ENCODE results near the gene ADAMTS12. TPM values are rescaled to one million over a fixed set of nuclear protein-coding genes. Genes with fewer than 3 reads are reported as not detected.

ADAMTS12 gene
- total RNA-seq, 1 donor = 6.9 TPM

DNA sequence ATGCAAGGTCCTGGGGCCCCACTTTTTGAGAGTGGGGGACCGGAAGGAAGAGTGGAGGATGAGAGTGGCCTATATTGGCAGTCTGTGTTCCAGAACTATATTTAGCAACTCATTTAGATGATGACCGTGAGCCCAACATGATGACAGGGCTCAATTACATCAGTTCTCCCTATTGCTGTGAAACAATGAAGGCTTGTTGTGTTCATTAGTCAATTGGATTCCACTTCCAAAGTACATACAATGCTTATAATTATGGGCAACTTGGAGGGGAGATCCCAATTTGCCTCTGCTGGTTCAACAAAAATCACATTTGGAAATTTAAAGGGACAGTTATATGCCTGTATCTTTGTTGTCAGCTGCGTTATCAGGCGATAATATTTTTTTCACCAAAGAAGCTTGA lies 360.0 kb downstream of the ADAMTS12 start:
- H3K27me3 ChIP-seq (ENCODE audit: insufficient read depth, low read length) = no peaks in the 10 kb centered on the region
- no peak overlapping the region for H3K27ac ChIP-seq (ENCODE audit: low read depth, low read length)
- no peaks in the 10 kb centered on the region for H3K4me1 ChIP-seq (ENCODE audit: insufficient read depth, low read length)
- no peaks in the 10 kb centered on the region for H3K79me2 ChIP-seq (ENCODE audit: insufficient read depth, low read length)
- peaks cover 3% of the 10 kb centered on the region for H3K36me3 ChIP-seq (ENCODE audit: insufficient read depth, low read length)
- H3K4me3 ChIP-seq (ENCODE audit: insufficient read depth, low read length) = no peak overlapping the region
- TF ChIP-seq, protein P1, sequence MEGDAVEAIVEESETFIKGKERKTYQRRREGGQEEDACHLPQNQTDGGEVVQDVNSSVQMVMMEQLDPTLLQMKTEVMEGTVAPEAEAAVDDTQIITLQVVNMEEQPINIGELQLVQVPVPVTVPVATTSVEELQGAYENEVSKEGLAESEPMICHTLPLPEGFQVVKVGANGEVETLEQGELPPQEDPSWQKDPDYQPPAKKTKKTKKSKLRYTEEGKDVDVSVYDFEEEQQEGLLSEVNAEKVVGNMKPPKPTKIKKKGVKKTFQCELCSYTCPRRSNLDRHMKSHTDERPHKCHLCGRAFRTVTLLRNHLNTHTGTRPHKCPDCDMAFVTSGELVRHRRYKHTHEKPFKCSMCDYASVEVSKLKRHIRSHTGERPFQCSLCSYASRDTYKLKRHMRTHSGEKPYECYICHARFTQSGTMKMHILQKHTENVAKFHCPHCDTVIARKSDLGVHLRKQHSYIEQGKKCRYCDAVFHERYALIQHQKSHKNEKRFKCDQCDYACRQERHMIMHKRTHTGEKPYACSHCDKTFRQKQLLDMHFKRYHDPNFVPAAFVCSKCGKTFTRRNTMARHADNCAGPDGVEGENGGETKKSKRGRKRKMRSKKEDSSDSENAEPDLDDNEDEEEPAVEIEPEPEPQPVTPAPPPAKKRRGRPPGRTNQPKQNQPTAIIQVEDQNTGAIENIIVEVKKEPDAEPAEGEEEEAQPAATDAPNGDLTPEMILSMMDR (IDR thresholded peaks at IDR 0.05; ENCODE audit: extremely low read depth, low read depth, low read length) = no peak
- DNase-seq (ENCODE audit: insufficient read length, low spot score, missing footprints) = no peak
- no peak overlapping the region for H2AFZ ChIP-seq (ENCODE audit: low read length)
- H4K20me1 ChIP-seq (ENCODE audit: insufficient read depth, low read length) = no peaks in the 10 kb centered on the region
- H3K9me3 ChIP-seq (ENCODE audit: low read depth, low read length) = no peaks in the 10 kb centered on the region
- H3K4me2 ChIP-seq (ENCODE audit: insufficient read depth, low read length) = no peak overlapping the region

DNA sequence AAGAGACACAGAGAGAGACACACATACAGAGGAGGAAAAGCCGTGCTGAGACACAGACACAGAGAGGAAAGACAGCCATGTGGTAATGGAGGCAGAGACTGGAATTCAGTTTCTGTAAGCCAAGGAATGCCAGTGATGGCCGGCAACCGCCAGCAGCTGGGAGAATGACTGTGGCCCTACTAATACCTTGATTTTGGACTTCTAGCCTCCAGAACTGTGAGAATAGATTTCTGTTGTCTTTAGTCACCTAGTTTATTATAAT lies 360.8 kb downstream of the ADAMTS12 start:
- TF ChIP-seq, protein P1 (IDR thresholded peaks at IDR 0.05; ENCODE audit: extremely low read depth, low read depth, low read length) = no peak
- Histone ChIP-seq H3K27me3 (ENCODE audit: insufficient read depth, low read length) (no peaks in the 10 kb centered on the region), H3K4me1 (ENCODE audit: insufficient read depth, low read length) (no peaks in the 10 kb centered on the region), H4K20me1 (ENCODE audit: insufficient read depth, low read length) (no peaks in the 10 kb centered on the region), H3K4me3 (ENCODE audit: insufficient read depth, low read length) (no peak overlapping the region), H3K4me2 (ENCODE audit: insufficient read depth, low read length) (no peak overlapping the region), H3K36me3 (ENCODE audit: insufficient read depth, low read length) (peaks cover 3% of the 10 kb centered on the region), H2AFZ (ENCODE audit: low read length) (no peak overlapping the region), H3K79me2 (ENCODE audit: insufficient read depth, low read length) (no peaks in the 10 kb centered on the region), H3K27ac (ENCODE audit: low read depth, low read length) (no peak overlapping the region), H3K9me3 (ENCODE audit: low read depth, low read length) (no peaks in the 10 kb centered on the region)
- no peak for DNase-seq (ENCODE audit: insufficient read length, low spot score, missing footprints)

DNA sequence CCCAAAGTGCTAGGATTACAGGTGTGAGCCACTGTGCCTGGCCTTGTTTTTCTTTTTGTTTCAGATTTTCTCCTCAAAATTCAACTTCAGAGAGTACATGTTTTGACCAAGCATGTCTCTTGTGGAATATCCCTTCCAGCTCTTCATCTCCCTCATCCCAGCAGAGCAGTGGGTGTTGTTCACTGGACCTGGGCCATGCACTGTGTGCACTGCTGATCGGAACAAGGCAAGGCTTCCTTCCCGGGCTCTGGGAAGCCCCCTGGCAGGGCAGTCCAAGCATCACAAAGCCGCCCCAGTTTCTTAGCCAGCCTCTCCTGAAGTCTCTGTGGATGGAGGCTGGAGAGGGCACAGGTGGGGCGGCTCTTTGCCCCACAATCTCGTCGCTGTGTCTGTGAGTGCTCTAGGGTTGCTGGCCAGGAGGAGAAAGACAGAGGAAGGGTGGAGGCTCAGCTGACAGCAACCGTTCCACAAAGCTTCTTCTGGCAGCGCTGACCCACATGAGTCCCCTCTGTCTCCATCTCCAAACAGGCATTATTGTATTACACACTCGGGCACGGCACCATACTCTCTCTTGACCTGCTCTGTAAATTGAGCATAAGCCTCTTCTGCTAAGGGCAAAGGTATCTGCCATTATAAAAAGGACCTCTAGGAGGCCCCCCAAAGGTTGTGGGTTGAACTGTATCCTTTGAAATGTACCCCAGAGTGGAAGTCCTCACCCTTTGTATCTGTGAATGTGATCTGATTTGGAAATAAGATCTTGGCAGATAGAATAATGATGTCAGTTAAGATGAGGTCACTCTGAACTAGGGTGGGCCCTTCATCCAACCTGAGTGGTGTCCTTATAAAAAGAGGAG lies 361.4 kb downstream of the ADAMTS12 start:
- no peak for DNase-seq (ENCODE audit: insufficient read length, low spot score, missing footprints)

DNA sequence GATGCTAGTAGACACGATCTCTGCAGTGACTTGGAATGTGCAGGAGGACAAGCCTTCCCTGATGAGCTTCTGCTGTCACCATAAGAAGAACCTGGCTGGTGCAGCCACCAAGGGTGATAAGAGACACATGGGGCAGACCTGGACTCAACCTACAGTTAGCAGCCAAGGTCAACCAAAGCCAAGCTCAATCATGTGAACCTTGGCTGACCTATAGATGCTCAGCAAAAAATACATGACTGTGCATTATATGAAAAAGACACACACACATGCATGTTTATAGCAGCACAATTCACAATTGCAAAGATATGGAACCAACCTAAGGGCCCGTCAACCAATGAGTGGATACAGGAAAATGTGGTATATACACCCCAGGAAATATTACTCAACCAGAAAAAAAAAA lies 364.1 kb downstream of the ADAMTS12 start:
- H3K79me2 ChIP-seq (ENCODE audit: insufficient read depth, low read length) = no peaks in the 10 kb centered on the region
- no peaks in the 10 kb centered on the region for H3K4me1 ChIP-seq (ENCODE audit: insufficient read depth, low read length)
- TF ChIP-seq, protein P1 (IDR thresholded peaks at IDR 0.05; ENCODE audit: extremely low read depth, low read depth, low read length) = no peak
- H3K4me3 ChIP-seq (ENCODE audit: insufficient read depth, low read length) = no peak overlapping the region
- no peak overlapping the region for H2AFZ ChIP-seq (ENCODE audit: low read length)
- no peaks in the 10 kb centered on the region for H3K27me3 ChIP-seq (ENCODE audit: insufficient read depth, low read length)
- H3K9me3 ChIP-seq (ENCODE audit: low read depth, low read length) = no peaks in the 10 kb centered on the region
- DNase-seq (ENCODE audit: insufficient read length, low spot score, missing footprints) = no peak
- H3K27ac ChIP-seq (ENCODE audit: low read depth, low read length) = no peak overlapping the region
- peaks cover 3% of the 10 kb centered on the region for H3K36me3 ChIP-seq (ENCODE audit: insufficient read depth, low read length)
- no peak overlapping the region for H3K4me2 ChIP-seq (ENCODE audit: insufficient read depth, low read length)
- no peaks in the 10 kb centered on the region for H4K20me1 ChIP-seq (ENCODE audit: insufficient read depth, low read length)

More for the DNA sequence above, 361.4 kb downstream of the ADAMTS12 start:
- Histone ChIP-seq H4K20me1 (ENCODE audit: insufficient read depth, low read length) (no peaks in the 10 kb centered on the region), H3K36me3 (ENCODE audit: insufficient read depth, low read length) (peaks cover 3% of the 10 kb centered on the region), H3K4me2 (ENCODE audit: insufficient read depth, low read length) (no peak overlapping the region), H3K4me1 (ENCODE audit: insufficient read depth, low read length) (no peaks in the 10 kb centered on the region), H3K27ac (ENCODE audit: low read depth, low read length) (no peak overlapping the region), H3K9me3 (ENCODE audit: low read depth, low read length) (no peaks in the 10 kb centered on the region), H3K4me3 (ENCODE audit: insufficient read depth, low read length) (no peak overlapping the region), H3K27me3 (ENCODE audit: insufficient read depth, low read length) (no peaks in the 10 kb centered on the region), H2AFZ (ENCODE audit: low read length) (no peak overlapping the region), H3K79me2 (ENCODE audit: insufficient read depth, low read length) (no peaks in the 10 kb centered on the region)
- TF ChIP-seq, protein P1 (IDR thresholded peaks at IDR 0.05; ENCODE audit: extremely low read depth, low read depth, low read length) = no peak
